GM18870 (cell line): ENCODE data around the gene TGM3.

Experiments used
- ATAC-seq: cut with Tn5 transposase; IDR thresholded peaks from one replicate; pipeline ENCODE4 v1.9.1; 2021; ENCODE audit warnings: moderate library complexity; ENCODE audit not compliant: unreplicated experiment

Gene TGM3

DNA sequence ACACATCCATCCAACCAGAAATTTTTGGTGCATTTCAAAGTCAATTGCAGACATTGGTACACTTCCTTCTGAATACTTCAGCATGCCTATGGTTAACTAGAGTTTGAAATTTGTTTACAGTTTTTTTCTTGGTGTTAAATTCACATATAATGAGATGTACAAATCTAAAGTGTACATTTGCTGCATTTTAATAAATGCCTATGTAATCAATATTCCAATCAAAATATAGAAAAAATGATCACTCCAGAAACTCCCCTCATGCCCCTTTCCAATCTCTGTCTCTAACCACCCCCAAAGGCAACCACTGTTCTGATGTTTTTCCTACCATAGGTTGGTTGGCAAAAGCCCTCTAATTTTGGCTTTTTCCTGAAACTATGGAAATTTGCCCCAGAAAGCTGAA, 77.3 kb downstream of the TGM3 start:
- ATAC-seq: no peak

- no peak for ATAC-seq
Measured at GRCh38 chr20:2374346-2375125, 78.7 kb downstream of the TGM3 start.

GRCh38 chr20:2378893-2379292, 83.1 kb downstream of the TGM3 start:
- no peak for ATAC-seq

GRCh38 chr20:2379511-2380229, 83.9 kb downstream of the TGM3 start:
- ATAC-seq: no peak

GRCh38 chr20:2380601-2381000, 84.8 kb downstream of the TGM3 start, which contains the start of gene TGM6:
Gene TGM6 (plus strand): TSS chr20:2380901. CDS start chr20:2380969, 68 bp downstream.
- ATAC-seq: no peak

DNA sequence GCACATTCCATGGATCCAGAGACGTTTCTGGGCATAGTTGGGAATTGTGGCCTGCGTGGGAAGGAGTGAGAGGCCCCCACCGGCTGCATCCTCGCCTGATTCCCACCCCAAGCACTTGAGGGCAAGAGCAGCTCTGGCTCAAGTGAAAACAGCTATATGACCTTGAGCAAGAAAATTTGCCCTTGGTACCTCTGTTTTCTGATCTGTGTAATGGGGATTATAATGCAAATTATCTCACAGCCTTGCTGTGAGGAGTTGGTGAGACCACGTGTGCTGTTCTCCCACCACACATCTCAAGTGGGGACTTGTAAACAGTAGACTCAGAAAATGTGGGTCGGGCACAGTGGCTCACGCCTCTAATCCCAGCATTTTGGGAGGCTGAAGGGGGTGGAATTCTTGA, 85.5 kb downstream of the TGM3 start:
- ATAC-seq: no peak

DNA sequence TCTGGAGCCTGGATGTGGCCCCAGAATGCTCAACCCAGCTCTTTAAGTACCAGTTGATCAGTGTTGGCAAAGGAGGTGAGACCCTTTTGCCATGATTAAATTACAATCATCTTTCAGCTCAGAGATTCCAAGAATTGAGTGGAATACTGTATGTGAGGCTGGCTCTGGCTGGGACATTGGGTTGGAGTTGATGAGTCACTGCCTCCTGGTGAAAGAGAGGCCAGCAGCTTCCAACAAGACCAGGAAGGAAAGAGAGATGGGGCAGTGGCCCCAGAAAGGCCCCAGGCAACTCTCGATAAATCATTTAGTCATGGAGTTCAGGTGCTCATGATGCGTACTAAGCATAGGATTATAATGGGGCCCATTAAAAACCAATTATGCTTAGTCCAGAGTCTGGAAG, 87.0 kb downstream of the TGM3 start:
- no peak for ATAC-seq

DNA sequence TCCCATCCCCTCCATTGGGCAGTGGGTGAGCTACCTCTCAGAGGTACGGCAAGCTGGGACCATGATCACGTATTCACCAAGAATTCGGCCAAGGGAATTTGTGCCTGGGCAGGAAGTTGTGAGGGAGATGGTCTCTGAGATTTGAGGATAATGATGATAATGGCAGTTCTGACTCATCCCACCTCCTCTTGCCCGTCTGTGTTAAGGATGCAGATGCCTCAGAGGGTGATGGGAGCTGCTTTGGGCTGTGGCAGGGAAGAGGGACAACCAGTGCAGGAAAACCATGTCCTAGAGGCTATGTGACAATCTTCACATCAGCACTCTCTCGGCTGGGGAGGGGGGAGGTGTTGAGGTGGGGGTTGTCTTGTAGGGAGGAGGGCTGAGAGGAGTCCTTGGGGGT, 89.2 kb downstream of the TGM3 start:
- ATAC-seq: no peak

- ATAC-seq: no peak
Measured at GRCh38 chr20:2385496-2385895, 89.7 kb downstream of the TGM3 start.

DNA sequence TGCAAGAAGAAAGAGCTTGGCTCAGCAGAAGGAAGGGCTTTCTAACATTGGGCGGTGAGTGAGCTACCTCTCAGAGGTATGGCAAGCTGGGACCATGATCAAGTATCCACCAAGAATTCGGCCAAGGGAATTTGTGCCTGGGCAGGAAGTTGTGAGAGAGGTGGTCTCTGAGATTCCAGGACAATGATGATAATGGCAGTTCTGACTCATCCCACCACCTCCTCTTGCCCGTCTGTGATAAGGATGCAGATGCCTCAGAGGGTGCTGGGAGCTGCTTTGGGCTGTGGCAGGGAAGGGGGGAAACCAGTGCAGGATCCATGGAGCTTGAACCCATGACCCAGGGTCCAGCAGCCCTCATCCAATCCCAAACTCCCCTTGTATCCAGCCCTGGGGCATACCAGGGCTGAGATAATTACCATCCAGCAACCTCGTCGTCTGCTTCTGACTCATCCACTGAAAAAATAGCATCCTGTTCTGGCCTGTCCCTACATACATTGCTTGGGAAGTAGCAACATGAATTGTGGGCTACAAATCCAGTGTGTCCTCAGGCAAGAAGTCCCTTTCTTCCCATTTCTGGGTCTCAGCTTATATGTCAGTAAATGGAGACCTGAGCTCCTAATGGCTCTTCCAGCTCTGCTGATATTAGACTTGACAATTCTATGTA, 90.8 kb downstream of the TGM3 start:
- no peak for ATAC-seq

DNA sequence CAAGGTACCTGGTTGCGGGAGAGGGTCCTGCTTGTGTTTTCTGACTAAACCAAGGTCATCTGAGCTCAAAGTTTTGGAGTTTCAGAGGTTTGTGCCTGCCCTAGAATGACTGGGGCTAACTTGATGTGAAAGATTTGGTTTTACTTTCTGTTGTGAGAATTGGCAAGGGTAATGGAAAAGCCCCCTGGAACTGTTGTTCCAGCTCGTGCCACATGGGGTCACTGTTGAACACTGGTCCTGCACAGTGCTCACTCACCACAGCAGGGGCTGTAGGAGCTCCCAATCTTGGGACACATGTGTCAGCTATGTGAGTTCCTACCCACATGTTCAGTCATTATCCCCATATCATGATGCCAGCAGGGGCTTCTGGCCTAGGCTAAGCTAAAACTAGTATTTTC, 91.4 kb downstream of the TGM3 start:
- ATAC-seq: no peak

DNA sequence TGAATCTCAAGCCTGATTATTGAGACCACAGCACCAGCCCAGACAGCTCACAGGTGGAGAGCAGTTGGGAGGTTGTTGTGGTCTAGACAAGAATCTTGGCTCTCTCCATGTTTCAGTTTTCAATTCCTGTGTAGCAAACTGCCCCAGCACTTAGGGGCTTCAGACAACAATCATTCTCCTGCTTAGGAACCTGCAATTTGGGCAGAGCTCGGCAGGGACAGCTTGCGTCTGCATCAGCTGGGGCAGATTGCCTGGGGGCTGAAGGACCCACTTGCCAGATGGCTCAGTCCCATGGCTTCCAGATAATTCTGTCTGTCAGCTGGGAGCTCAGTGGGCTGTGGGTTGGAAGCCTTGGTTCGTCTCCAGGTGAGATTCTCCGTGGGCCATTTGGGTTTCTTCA, 91.8 kb downstream of the TGM3 start:
- ATAC-seq: no peak
